ENCODE results near the gene AP1AR. TPM values are rescaled to one million over a fixed set of nuclear protein-coding genes. Genes with fewer than 3 reads are reported as not detected.

Gene AP1AR
- polyA plus RNA-seq, 1 donor from 2014 or later: 143 TPM

- TF ChIP-seq CTCF (IDR thresholded peaks at IDR 0.05; ENCODE audit: poor library complexity, severe bottlenecking): no peak
- TF ChIP-seq MXI1 (conservative IDR thresholded peaks at IDR 0.05; ENCODE audit: poor library complexity, severe bottlenecking): no peak
- no peak for TF ChIP-seq REST (IDR thresholded peaks at IDR 0.05; ENCODE audit: borderline replicate concordance)
Measured at GRCh38 chr4:112282860-112283667, 51.5 kb downstream of the AP1AR start.

GRCh38 chr4:112284166-112284565 is 52.6 kb downstream of the AP1AR start:
- peaks cover 3% of the 10 kb centered on the region for H3K27me3 ChIP-seq (ENCODE audit: insufficient read depth, low read depth, low read length)
- H3K9me3 ChIP-seq (ENCODE audit: low read length): no peaks in the 10 kb centered on the region
- no peaks in the 10 kb centered on the region for H3F3A ChIP-seq (ENCODE audit: insufficient read depth, low read length, poor library complexity, severe bottlenecking)
- peak overlapping the region; percentile 89 for H3K4me3 ChIP-seq (ENCODE audit: low read length)
- no peak overlapping the region for H3K4me2 ChIP-seq (ENCODE audit: low read length)
- no peaks in the 10 kb centered on the region for H3K36me3 ChIP-seq (ENCODE audit: insufficient read depth, low read length)
- no peak for TF ChIP-seq RAD21 (conservative IDR thresholded peaks at IDR 0.05)
- TF ChIP-seq REST (IDR thresholded peaks at IDR 0.05; ENCODE audit: borderline replicate concordance): no peak
- TF ChIP-seq MXI1 (conservative IDR thresholded peaks at IDR 0.05; ENCODE audit: poor library complexity, severe bottlenecking): no peak
- TF ChIP-seq TAF1 (IDR thresholded peaks at IDR 0.05; ENCODE audit: low read depth): no peak
- TF ChIP-seq SMC3 (conservative IDR thresholded peaks at IDR 0.05; ENCODE audit: poor library complexity): no peak
- no peak for TF ChIP-seq EP300 (conservative IDR thresholded peaks at IDR 0.05; ENCODE audit: poor library complexity, severe bottlenecking)
- no peaks in the 10 kb centered on the region for H3K9me2 ChIP-seq (ENCODE audit: insufficient read depth, low read length)
- no peak overlapping the region for H3K27ac ChIP-seq (ENCODE audit: low read length)
- no peaks in the 10 kb centered on the region for H3K79me2 ChIP-seq (replicated peaks; ENCODE audit: insufficient read depth, low read length)
- H4K20me1 ChIP-seq (ENCODE audit: insufficient read depth): no peaks in the 10 kb centered on the region
- no peak overlapping the region for H2AFZ ChIP-seq (ENCODE audit: low read depth, low read length)
- H3K9ac ChIP-seq (ENCODE audit: low read length): no peak overlapping the region

More at GRCh38 chr4:112282860-112283667, 51.5 kb downstream of the AP1AR start:
- Histone ChIP-seq H2AFZ (ENCODE audit: low read depth, low read length) (no peak overlapping the region), H3K9ac (ENCODE audit: low read length) (no peak overlapping the region), H3K27ac (ENCODE audit: low read length) (no peak overlapping the region), H3K4me2 (ENCODE audit: low read length) (no peak overlapping the region), H3K27me3 (ENCODE audit: insufficient read depth, low read depth, low read length) (peaks cover 3% of the 10 kb centered on the region), H4K20me1 (ENCODE audit: insufficient read depth) (no peaks in the 10 kb centered on the region), H3K9me2 (ENCODE audit: insufficient read depth, low read length) (no peaks in the 10 kb centered on the region), H3F3A (ENCODE audit: insufficient read depth, low read length, poor library complexity, severe bottlenecking) (no peaks in the 10 kb centered on the region), H3K36me3 (ENCODE audit: insufficient read depth, low read length) (no peaks in the 10 kb centered on the region), H3K9me3 (ENCODE audit: low read length) (no peaks in the 10 kb centered on the region), H3K79me2 (replicated peaks; ENCODE audit: insufficient read depth, low read length) (no peaks in the 10 kb centered on the region), H3K4me3 (ENCODE audit: low read length) (no peak overlapping the region)

Measured in neural cell (in vitro differentiated cells).